Right kidney (tissue), 1 donor: Measurements from ENCODE around the gene MARCHF2.
"Not testable (repeated sequence)": the region's sequence is repeated elsewhere in the genome, so short reads cannot be mapped to it uniquely, and the experiment has no call there.

ENCODE experiments used
- DNase-seq: peaks from one replicate; pipeline ENCODE4 v3.0.0-alpha.2; 2016

Gene MARCHF2

DNA sequence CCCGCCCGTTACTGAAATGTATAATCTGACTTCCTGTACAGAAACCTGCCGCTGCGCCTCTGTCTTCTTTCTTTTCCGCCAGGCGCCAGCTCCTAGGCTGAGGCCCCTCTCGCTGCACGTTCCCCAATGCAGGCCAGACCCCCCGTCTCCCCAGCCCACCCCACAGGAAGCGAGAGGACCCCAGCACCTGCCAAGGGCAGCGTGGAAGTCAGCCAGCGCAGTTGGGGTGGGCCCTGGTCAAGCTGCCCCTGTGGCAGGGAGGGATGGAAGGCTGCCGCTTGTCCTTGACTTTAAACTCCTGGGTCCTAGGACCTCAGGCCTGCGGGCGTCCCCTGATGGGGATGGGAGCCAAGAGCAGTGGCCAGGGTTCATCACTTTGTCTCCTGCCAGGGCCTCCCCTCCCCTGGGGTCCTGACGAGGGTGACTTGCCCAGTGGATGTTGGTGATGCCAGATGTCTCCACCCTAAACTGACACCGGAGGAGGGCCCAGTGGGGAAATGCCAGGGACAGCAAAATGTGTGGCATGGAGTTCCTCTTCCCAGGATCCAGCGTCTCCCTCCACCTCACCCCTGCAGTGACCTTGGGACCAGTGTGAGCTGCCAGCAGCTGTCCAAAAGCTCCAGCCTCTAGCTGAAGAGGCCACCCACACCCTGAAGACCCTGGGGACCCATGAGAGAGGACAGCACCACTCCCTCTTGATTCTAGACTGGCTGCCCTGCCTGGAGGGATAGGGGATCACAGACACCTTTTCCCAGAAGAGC lies 8.5 kb upstream of the MARCHF2 start:
- DNase-seq: no peak

DNA sequence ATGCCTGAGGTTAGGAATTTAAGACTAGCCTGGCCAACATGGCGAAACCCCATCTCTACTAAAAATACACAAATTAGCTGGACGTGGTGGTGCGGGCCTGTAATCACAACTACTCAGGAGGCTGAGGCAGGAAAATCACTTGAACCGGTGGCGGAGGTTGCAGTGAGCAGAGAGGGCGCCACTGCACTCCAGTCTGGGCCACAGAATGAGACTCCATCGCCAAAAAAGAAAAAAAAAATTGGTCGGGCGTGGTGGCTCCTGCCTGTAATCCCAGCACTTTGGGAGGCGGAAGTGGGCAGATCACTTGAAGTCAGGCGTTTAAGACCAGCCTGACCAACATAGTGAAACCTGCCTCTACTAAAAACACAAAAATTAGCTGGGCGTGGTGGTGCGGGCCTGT lies 2.4 kb upstream of the MARCHF2 start:
- DNase-seq: not testable (repeated sequence)

DNA sequence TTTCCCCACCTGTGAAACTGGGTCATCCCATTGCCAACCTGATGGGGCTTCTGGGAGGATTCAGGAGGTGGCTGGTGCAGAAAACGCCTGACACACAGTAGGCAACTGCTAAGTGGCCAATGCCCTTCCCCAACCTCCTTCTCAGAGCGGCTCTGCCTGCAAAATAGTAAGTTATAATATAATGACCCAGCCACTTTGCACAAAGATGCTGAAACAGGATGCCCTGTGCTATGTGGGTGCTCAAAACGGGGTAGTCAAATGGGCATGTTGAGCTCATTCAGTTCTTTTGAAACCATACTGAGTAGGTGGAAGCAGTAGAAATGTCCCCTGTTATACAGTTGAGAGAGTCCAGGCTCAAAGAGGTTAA lies 507 bp downstream of the MARCHF2 start:
- DNase-seq: no peak

DNA sequence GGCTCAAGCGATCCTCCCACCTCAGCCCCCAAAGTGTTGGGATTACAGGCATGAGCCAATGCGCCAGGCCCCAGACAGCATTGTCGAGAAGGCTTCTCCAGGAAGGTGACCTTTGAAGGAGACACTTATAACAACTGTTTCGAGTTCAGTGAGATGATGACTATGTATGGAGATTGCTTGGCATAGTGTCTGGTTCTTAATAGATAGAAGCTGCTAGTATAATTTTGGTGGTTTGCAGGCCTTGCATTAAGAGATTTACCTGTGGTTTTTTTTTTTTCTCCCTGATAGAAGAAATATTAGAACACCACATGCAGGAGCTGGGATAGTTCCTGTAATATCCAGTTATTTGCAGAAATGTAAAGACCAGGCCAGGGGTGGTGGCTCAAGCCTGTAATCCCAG lies 3.7 kb downstream of the MARCHF2 start:
- DNase-seq: no peak

GRCh38 chr19:8421484-8422461 lies 8.7 kb downstream of the MARCHF2 start:
- no peak for DNase-seq

DNA sequence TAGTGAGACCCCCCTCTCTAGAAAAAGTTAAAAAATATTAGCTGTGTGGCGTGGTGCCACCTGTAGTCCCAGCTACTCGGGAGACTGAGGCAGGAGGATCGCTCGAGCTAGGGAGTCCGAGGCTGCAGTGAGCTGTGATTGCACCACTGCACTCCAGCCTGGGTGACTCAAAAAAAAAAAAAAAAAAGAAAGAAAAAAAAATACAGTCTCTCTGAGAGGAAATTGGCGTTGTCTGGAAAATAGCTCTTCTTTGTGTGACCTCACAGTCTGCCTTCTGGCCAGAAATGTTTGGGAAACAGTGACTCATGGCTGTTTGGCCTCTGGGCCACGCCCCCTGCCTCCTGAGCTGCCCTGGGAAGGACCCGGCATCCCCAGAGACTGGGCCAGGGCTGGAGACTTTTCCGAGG lies 10.7 kb downstream of the MARCHF2 start:
- DNase-seq: no peak

GRCh38 chr19:8425331-8425730 lies 12.2 kb downstream of the MARCHF2 start:
- DNase-seq: not testable (repeated sequence)

GRCh38 chr19:8426283-8426682 lies 13.2 kb downstream of the MARCHF2 start:
- no peak for DNase-seq

DNA sequence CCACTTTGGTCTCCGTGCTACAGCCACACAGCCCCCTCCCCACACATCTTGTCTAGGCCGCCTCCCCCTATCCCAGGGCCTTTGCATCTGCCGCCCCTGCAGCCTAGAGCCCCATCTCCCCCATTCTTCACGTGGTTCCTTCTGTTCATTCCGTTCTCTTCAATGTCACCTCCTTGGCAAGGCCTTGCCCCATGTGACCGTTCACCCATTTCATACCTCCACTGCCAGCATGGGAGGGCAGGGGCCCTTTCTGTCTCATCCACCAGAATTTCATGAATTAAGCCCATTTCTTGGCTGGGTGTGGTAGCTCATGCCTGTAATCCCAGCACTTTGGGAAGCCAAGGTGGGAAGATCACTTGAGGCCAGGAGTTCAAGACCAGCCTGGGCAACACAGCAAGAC lies 15.9 kb downstream of the MARCHF2 start:
- no peak for DNase-seq

- DNase-seq: no peak
These were observed 16.7 kb downstream of the MARCHF2 start for GRCh38 chr19:8429826-8430225.

DNA sequence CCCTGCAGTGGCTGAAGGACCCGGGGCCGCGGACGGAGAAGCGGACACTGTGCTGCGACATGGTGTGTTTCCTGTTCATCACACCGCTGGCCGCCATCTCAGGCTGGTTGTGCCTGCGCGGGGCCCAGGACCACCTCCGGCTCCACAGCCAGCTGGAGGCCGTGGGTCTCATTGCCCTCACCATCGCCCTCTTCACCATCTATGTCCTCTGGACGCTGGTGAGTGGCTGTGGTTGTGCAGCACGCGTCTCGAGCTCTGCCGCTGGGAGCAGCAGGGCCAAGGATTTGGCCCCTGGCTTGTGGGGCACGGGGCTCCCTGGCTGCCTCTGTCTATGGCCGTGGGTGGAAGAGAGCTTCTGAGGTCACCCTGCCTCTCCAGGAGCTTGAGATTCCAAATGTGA lies 17.5 kb downstream of the MARCHF2 start:
- DNase-seq: no peak

DNA sequence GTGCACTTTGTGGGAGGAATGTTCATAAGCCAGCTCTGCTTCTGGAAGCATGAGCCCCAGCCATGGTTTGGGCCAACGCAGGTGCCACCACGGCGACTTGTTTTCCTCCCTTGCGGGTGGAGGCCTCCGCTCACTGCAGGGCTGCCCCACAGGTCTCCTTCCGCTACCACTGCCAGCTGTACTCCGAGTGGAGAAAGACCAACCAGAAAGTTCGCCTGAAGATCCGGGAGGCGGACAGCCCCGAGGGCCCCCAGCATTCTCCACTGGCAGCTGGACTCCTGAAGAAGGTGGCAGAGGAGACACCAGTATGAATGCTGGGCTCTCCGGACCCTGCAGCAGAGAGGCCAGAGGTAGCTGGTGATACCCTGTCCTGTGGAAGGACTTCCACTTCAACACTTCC lies 25.1 kb downstream of the MARCHF2 start:
- DNase-seq: no peak

- no peak for DNase-seq
These were observed 28.8 kb downstream of the MARCHF2 start for GRCh38 chr19:8441725-8442544.

- not testable (repeated sequence) for DNase-seq
These were observed 31.1 kb downstream of the MARCHF2 start for GRCh38 chr19:8444140-8444676.

DNA sequence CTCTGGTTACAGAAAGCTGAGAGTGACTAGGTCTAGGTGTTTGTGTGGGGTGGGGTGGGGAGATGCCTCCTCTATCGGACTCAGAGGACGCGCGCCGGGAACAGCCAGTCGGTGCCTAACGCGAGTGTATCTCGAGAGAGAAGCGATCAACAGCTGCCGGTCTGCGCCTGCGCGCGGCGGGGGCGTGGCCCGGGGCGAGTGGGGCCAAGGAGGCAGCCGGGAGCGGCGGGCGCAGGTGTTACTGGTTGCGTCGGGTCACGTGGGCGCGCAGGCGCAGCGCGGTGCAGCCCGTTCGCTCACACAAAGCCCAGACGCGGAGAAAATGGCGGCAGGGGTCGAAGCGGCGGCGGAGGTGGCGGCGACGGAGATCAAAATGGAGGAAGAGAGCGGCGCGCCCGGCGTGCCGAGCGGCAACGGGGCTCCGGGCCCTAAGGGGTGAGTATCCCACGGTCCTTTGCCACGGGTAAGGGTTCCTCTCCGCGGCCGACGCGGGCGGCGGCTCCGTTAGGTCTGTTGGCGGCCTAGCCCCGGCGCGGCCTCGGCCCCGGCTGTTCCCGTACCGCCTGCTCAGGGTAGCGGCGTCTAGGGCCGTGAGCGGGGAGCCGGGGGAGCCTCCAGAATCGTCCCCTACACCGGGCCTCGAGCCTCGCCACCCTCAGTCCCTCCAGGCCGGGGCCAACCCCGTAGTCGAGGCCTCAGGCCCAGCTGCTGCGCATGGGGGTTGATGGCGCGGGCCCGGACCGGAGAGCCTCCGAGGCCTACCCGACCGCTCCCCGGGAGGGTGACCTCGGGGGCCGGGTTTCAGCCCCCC lies 31.8 kb downstream of the MARCHF2 start, which contains the start of gene HNRNPM:
Gene HNRNPM (plus strand): TSS at position 299 of the 811 bp plus-strand sequence. CDS start 24 bp downstream, at position 323.
- DNase-seq: peak; percentile 94

DNA sequence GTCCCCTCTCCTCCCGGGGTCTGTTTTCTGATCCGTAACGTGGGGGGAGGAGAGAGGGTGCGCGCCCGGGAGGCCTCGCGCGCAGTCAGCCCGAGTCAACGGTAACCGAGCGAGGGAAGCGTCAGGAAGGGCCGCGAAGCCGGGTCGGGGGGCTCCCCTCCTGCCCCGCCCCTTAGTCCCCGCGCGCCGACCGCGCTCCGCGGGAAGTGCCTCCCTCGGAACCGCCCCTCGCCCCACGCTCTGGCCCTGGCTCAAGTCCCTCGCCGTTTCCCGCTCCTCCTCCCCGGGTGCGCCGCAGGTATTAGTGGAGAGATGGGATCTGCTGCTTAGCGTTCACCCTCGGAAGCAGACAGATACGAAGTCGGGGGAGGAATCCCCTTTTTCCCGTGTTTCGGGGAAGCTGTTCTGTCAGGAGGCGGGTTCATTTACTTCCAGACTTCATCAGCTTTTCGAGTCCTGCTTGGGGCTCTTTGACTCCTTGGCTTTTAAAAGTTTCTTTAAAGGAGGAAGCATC lies 32.4 kb downstream of the MARCHF2 start:
- no peak for DNase-seq

GRCh38 chr19:8446061-8446709 lies 33.1 kb downstream of the MARCHF2 start:
- DNase-seq: no peak

- DNase-seq: no peak
These were observed 36.7 kb downstream of the MARCHF2 start for GRCh38 chr19:8449830-8450229.

DNA sequence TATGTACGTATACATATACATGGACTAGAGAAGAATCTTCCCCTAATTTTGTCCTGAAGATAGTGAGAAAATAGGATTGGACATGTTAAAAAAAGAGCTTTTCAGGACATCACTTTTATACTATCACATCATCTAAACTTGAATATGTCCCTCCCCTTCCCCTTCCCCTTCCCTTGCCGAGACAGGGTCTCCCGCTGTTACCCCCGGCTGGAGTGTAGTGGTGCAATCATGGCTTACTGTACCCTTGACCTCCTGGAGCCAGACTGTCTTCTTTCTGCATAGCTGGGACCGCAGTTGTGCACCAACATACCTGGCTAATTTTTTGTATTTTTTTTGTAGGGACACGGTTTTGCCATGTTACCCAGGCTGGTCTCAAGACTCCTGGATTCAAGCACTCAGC lies 38.3 kb downstream of the MARCHF2 start:
- no peak for DNase-seq

DNA sequence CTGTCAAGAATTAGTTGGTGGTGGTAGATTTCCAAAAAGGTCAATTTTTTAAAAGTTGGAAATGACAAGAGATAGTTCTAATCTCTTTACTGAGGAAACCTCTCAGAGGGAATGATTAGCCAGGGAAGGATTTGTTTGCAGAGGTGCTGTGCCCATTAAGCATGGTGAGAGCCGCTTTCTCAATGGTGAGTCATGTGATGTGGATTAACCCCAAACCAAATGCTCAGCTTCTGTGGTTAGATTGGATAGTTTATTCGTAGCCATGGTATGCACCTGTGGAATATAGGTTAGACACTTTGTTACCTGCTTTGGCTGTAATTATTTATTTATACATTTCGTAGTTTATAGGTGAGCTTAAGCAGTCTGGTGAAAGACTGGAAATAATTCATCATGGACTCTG lies 38.8 kb downstream of the MARCHF2 start:
- no peak for DNase-seq
